Placental epithelial cell (primary cell): Measurements from ENCODE around the gene CD84. TPM values are rescaled to one million over a fixed set of nuclear protein-coding genes. Genes with fewer than 3 reads are reported as not detected.

ENCODE experiments used
- total RNA-seq: library from RNA; depleted of rRNA; stranded (reverse); fragments of >200 nt; gene quantifications from 2 replicates; pipeline ENCODE4 v1.2.3, GENCODE V29; 2012

Gene CD84, protein sequence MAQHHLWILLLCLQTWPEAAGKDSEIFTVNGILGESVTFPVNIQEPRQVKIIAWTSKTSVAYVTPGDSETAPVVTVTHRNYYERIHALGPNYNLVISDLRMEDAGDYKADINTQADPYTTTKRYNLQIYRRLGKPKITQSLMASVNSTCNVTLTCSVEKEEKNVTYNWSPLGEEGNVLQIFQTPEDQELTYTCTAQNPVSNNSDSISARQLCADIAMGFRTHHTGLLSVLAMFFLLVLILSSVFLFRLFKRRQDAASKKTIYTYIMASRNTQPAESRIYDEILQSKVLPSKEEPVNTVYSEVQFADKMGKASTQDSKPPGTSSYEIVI
- 0.39 TPM in 1 of 2 replicates, not detected in the other for total RNA-seq

DNA sequence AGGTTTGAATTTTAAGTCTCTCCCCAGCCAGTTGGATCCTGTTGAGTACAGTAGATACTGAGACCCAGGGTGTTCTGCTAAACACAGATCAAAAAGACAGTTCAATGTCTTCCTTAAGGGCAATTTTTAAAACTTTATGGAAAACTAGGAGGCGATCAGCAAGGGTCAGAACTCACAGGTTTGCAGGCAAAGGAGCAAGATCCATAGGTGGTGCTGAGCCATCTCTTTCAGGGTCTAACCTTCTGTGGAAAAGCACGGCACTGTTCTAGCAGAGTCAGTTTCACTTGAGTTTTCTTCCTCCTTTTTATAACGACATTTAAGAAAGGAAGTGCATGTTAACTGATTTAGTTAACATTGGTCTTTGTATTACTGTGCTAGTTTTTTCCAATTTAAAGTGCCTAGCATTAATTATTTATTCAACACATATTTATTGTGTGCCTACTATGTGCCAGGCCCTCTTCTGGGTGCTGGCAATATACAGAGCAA, at the start of gene CD84:
TSS of gene CD84 (minus strand) at position 281 of the 486 bp plus-strand sequence. CDS start at position 222, 59 bp downstream.

DNA sequence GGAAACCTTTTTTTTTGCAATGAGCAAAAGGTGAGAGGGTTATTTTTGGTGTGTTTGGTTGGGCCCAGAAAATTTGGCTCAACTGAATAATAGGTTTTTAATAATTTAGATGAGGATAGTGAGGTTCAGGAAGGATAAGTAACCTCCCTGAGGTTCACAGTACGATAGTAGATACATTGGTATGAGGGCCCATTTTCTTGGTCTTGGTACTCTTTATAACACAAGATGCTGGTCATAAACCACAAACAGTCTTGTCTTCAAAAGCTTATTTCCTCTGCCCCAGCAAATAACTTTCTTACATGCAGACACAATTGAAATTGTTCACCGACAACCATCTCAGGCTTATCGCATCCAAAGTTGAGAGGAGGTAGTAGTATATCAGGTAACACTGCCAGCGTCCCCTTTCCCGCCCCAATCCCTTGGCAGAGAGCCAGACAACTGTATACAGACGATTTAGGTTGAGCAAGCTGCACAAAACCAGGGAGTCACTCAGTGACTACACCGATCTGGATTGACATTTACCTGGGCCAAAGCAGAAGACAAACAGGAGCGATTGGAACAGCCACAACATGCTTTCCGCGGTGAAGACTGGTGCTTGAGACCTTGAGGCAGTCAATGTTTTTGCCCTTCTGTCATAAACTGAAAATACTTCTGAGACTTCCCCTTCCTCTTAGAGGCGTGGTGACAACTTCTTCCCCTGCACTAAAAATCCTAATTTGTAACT, 56.5 kb downstream of the CD84 start, which contains the start of gene SLAMF6:
TSS of gene SLAMF6 (minus strand) at position 634 of the 724 bp plus-strand sequence. CDS start at position 571, 63 bp downstream.

Other genes with a start within 250 kb of the CD84 start
- 259 and 297 TPM in 2 replicates for gene COPA, start 236.2 kb downstream of the CD84 start, total RNA-seq
- gene NCSTN, start 236.1 kb downstream of the CD84 start, total RNA-seq = 108 and 145 TPM in 2 replicates
- gene NHLH1, start 212.4 kb downstream of the CD84 start, total RNA-seq = under 0.01 and 0.11 TPM in 2 replicates
- gene VANGL2, start 178.9 kb downstream of the CD84 start, total RNA-seq = 6.5 and 7.1 TPM in 2 replicates
- gene SLAMF6, start 56.2 kb downstream of the CD84 start, total RNA-seq = not detected in 2 replicates
- gene SLAMF1, start 67.5 kb upstream of the CD84 start, total RNA-seq = not detected in 2 replicates
- not detected in 2 replicates for gene CD48, start 132.3 kb upstream of the CD84 start, total RNA-seq
- 0.11 TPM in 1 of 2 replicates, not detected in the other for gene SLAMF7, start 159.8 kb upstream of the CD84 start, total RNA-seq
- gene LY9, start 216.7 kb upstream of the CD84 start, total RNA-seq = not detected in 2 replicates